ENCODE measurements around the gene DOCK8.

Gene DOCK8

DNA sequence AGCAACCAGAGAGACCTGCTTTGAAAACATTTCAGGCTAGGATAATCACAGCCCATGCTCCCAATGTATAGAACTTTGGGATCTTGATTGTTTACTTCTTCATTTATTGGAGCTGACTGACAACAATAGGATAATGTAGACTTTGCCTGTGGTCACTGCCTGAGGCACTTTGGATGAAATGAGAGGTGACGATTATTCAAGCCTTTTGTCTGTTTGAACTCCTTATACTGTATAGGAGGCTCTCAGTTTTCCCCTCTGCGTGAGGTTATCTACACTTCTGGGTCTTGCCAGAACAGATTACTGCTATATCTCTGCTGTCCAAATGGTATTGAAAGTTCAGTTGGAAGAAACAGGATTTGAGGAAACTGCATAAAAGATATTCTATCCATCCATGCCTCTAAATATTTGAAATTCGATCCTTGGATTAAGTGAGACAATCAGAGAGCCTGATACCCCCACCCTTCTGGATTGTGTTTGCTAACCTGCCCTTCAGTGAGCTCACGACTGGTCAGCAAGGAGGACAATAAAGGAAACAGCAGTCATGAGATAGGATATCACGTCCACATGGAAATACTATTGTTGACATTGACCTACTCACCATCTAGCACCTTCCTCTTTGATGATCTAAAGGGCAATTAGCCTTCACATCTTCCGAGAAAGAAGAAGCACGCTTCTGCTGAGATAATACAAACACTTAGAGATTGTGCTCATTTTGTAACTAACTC lies 98.1 kb downstream of the DOCK8 start:
- no peak for DNase-seq (ENCODE audit: low spot score)

DNA sequence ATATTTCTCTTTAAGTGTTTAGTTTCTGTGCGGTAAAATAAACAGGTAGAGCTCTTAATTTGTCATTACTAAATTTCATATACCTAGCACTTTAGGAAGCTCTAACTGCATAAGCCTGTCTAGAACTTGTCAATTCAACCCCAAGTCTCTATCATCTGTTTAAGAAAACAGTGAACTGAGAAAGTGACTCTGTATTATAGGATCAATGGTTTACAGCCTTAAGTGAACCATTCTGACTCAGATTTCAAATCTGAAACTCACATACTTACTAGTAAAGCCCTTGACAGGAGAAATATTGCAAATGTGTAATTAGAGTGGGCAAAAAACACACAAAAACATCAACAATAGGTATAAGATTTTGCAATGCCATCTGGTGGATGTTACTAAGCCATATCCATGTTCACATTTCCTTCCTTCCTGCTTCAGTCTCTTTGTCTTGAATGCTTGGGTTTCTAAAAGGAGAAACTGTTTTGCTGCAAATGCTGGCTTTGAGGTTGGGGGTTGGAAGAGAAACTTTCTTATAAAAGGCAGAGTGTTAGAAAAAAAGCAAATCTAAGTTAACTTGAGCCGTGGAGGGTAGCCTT lies 101.8 kb downstream of the DOCK8 start:
- no peak for DNase-seq (ENCODE audit: low spot score)

DNA sequence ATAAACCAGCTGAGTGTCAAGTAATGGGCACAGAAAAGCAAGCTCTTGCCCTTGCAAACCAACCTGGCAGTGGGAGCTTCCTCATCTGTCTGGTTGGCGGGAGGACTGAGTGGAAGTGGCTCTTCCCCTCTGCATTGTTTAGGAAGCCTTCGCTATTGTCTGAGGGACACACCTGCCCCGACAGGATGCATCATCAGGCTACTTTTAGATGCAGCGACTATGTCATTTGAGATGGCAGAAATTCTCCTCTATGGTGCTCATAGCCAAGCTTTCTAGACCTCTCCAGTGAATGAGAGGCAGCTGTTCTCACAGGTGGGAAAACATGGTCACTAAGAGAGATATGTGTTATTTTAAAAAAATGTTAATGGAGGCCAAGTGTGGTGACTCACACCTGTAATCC lies 104.0 kb downstream of the DOCK8 start:
- no peak for DNase-seq (ENCODE audit: low spot score)

DNA sequence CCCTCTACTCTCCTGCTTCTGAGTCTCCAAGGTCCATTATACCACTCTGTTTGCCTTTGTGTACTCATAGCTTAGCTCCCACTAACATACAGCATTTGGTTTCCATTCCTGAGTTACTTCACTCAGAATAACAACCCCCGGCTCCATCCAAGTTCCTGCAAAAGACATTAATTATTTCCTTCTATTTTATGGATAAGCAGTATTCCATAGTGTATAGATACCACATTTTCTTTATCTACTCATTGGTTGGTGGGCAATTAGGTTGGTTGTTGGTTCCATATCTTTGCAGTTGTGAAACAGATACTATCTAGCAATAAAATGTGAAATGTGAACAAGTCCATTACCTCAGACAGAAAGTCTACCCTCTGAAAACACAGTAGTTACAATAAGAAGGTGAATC lies 110.3 kb downstream of the DOCK8 start:
- no peak for DNase-seq (ENCODE audit: low spot score)

DNA sequence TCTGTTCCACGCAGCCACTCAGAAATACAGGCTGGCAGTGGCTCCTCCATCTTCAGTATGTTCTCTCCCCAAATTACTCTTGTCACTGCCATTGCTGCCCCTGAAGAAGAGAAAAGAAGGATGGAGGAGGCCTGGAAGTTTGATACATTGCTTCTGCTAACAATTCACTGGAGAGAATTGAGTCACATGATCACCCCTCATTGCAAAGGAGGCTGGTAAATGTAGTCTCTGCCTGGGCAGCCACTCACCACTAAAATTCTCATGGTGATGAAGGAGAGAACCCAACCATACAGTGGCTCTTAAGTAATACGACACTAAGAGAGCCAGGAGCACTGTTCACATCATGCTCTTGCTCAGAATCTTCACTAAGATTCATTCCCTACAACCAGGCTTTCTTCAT lies 112.0 kb downstream of the DOCK8 start:
- peak; percentile 33 for DNase-seq (ENCODE audit: low spot score)

DNA sequence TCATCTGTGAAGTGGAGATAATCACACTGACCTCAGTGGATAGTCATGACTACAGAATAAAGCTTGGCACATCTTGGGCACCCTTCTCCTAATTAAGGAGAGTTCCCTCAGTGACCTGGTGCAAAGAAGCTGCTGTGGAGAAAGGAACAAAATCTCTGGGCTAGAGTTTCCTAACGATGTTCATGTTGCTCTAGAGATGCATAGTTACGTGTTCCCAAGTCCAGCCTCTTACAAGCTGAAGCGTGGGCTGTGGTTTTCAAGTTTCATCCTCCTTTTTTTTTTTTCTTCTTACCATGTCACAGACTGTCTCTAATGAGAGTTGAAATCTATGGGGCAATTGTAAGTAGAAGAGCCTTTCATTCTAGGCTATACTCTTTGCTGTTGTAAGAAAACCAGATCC lies 113.8 kb downstream of the DOCK8 start:
- no peak for DNase-seq (ENCODE audit: low spot score)

DNA sequence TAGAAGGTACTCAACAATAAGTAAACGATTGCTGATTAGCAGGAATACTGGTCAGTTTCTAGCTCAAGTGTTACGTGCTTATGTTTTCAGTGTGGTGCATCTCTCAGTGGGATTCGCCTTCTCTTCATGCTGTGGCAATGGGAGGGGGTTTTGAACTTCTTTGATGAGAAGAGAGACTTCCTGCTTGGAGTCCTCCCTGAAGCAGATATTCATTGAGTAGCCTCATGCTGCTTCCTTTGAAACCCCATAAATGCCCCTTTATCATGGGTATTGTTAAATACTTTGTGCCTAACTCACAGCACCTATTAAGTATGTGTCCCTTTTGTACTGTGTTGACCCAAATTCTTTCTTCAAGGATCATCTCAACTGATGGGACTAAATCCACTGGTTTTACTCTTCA lies 116.5 kb downstream of the DOCK8 start:
- DNase-seq (ENCODE audit: low spot score) = no peak

DNA sequence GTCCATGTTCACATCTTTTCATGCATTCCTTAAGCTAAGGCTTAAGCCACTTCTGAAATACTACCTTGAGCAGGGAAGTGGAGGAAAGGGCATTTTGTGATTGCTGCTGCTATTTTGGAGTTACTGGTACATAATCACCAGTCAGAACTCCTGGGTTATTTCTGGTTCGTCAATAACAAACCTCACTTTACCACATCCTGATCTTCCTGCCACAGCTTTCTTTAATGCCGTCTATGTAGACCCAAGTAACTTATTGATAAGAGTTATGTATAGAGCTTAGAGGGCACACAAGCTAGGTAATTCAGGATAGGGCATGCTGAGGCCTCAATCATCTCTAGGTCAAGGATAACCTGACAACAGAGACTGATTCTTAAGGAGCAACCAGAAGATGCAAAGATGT lies 120.7 kb downstream of the DOCK8 start:
- DNase-seq (ENCODE audit: low spot score) = no peak

DNA sequence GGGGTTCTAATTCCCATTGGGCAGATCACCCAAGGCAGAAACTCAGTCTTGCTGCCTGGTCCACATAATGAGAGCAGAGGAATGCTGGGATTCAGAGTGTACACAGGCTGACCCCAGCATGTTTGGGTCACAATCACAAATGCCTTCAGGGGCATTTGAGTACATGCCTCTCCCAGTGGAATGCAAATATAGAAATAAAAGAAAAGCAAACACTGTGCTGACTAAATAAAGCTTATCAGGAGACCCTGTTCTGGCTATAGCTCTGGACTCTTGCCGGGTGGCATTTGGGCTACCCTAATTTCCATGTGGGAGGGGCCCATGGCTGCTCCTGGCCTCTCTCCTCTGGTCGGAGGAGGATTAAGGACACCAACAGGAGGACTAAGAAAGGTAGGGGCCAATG lies 121.4 kb downstream of the DOCK8 start:
- no peak for DNase-seq (ENCODE audit: low spot score)

DNA sequence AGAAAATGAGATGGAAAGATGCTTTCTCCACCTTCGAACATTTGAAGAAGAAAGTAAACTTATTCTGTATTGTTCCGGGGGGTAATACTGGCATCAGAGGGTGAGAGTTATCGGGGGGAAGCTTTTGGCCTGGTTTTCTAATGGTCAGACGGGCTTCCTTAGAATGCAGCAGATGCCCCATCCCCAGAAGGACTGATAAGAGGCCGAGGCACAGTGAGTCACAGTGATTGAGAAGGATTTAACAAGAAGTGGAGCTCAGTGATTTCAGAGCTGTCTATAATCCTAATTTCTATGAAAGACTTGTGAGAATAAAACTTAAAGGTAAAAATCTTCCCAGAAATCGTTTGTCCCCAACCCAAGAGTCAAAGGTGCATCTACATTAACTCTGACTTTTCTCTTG lies 123.9 kb downstream of the DOCK8 start:
- DNase-seq (ENCODE audit: low spot score) = no peak

DNA sequence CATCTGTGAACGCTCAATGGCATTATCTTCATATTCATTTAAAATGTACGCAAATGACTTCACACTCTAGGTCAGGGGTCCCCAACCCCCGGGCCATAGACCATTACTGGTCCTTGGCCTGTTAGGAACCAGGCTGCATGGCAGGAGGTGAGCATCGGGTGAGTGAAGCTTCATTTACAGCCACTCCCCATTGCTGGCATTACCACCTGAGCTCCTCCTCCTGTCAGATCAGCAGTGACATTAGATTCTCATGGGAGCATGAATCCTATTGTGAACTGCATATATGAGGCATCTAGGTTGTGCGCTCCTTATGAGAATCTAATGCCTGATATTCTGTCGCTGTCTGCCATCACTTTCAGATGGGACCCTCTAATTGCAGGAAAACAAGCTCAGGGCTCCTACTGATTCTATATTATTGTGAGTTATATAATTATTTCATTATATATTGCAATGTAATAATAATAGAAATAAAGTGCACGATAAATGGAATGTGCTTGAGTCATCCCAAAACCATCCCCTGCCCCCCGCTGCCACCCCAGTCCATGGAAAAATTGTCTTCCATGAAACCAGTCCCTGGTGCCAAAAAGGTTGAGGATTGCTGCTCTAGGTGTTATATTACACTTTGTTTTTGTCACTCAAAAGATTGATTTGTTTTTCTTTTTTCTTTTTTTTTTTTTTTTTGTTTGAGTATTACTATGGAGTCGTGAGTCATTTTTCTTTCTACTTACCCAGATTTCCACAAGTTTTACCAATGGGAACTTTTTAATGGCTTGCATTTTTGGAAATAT lies 127.2 kb downstream of the DOCK8 start:
- no peak for DNase-seq (ENCODE audit: low spot score)

DNA sequence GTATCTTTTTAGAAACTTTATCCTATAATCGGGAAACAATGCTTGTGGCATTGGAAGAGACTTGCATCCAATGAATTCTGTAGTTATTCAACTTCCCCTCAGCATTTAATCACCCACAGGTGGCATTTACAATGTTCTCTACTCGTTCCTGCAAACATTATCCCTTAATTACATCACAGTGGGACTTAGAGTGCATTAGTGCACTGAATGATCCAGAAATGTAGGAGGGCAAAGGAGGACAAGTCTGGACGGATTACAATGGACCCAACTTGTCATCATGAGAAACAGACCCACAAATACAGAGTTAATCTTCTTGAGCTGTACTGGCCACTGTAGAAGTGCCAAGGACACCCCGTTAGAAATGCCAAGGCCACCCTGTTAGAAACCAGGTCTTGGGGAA lies 129.1 kb downstream of the DOCK8 start:
- DNase-seq (ENCODE audit: low spot score) = no peak

DNA sequence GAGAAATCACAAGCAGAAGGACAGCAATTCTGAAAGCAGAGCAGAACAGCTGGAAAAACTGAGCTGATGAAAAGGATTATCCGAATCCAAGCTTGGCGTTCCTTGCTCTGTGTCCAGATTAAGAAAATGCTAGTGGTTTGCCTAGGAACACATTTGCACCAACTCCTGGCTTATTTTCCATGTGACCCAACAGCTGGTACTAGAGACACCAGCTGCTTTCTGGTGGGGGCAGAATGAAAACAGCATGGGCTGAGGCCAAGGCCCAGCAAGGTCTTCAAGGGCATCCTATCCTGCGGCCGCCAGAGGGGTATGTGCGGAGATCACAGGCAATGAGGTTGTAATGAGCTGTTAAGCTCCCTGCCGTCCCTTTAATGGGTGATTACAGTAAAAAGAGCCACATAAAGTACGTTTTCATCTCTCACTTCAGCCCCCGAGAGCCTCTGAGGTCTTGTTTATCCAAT lies 131.5 kb downstream of the DOCK8 start:
- no peak for DNase-seq (ENCODE audit: low spot score)

DNA sequence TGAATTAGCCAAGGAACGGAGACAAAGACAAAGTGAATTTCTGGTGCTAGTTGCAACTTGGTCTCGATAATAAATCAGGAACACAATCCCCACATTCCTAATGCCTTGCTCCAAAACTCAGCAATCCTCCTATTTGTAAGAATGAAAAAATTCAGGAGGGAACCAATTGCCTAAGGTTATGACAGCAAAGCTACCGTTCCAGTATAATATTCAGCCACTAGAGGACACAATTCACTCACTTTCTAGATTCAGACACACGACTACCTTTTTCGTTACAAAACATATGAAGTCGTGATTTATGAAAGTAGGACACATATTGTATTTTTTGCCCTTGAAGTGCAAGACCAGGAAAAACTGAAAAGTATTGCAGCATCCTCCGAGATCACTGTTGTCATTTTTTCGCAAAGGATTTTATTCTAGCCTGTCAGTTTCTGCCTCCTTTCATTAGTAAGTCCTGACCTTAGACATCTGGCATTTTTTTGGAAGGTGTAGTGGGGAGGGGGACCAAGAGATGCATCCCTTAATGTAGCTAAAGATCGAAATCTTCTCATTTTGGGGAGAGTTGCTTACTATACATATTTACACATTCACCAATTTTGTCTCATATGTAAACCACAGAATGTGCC lies 133.1 kb downstream of the DOCK8 start:
- peak; percentile 44 for DNase-seq (ENCODE audit: low spot score)

DNA sequence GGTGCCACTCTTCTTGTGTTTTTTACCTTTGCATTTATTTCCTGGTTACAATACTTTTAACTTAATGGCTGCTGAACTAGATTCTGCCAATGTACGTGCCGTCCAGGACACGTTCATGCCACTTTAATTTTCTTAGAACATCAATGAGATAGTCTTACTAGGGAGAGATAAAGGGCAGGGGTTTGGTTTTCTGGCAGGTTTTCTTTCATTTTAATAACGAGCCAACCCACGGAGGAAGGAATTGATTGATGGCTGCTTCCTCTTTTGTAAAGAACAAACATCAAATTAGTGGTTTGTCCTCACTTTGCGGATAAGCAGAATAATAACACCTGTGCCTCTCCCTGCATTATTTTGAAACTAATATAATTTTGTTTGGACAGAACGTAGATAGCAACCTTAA lies 135.7 kb downstream of the DOCK8 start:
- no peak for DNase-seq (ENCODE audit: low spot score)

DNA sequence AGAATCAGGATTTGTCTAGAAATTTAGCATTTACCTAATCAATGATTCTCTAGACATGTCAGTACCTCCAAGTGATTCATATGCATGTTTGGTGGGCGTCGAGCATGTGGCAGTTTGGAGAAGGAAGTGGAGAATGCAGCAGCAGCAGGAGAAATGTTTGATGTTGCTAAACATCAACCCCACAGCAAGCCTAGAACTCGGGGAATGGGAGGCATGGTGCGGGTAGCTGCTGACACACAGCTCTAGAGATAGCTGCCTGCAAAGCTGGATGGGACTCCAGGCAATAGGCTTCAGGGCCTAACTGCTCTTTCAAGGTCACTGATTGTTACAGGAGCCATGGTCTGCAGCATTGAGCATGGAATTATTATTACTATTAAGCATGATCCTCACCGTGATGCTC lies 137.3 kb downstream of the DOCK8 start:
- no peak for DNase-seq (ENCODE audit: low spot score)

DNA sequence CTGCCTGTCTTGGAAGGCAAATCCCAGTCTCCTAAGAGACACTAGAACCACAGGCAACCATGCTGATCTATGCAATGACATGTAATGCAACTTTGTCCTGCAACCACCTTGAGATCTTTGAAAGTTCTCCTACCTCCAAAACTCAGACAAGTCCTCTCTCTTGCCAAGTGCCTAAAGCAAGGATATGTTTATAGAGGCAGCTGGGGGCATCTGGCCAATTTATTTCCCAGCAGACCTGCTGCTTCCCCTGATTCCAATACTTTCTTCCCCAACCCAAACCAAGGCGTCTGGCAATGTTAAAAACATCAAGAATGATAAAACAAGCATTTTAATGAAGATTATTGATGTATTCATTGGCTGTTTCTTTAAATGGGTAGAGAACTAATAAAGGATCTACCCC lies 138.4 kb downstream of the DOCK8 start:
- DNase-seq (ENCODE audit: low spot score) = no peak

DNA sequence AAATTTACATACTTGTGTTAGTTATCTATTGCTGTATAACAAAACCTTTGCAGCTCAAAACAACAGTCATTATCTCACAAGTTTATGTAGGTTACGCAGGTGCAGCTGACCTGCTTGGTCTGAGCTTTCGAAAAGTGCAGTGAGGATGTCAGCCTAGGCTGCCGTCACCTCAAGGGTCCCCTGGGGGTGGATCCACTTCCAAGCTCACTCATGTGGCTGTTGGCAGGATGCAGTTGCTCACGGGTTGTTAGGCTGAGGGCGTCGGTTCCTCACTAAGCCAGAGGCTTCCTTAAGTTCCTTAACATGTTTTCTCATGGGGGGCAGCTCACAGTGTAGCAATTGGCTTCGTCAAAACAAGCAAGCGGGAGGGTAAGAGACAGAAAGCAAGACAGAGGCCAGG lies 139.8 kb downstream of the DOCK8 start:
- DNase-seq (ENCODE audit: low spot score) = no peak

DNA sequence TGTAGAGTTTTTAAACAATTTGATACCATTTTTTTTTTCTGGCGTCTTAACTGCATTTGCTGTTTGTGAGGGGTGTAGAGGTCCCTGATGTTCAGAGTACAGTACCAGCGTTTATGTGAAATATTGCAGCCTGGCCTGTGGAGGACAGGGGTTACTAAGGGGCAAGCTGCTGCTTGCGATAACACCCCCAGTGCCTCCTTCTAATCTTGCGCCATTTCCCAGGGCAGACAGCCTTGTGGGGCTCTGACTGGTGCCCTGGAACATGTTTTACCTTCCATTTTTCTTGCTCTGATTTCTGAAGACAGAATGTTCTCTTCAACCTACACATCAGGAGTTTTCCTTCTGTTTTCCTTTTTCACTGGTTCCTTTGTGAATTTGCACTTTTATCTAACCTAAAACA lies 142.9 kb downstream of the DOCK8 start:
- DNase-seq (ENCODE audit: low spot score) = no peak

DNA sequence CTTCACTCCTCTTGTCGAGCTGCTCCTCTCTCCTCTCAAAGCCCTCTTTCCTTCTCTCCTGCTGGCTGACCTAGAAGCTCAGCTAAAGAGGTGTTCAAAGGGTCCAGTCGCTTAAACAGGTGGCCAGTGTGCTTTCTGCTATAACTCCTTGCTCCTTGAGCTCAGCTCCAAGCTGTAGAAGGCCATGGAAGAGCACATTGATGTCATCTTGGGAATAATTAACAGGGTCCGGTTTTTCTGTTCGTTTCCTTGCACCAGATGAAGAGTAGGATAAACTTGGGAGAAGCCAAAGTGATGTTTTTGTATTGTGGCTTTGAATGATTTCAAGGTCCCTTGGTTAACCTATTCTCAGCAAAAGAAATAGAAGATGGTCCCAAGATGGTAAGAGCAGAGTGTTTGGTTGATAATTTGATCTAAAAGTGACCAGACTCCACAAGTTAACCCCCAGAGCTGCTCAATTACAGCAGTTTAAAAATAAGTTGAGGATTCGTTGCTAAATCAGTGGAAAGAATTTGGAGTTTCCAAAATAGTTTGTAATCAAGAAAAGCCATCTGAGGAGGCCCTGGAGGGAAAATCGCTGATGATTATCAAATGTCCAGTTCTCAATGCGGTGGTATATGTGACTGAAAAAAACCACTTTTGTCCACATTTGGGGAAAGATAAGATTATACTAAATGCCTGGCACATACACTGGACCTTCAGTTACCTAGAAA lies 148.1 kb downstream of the DOCK8 start:
- no peak for DNase-seq (ENCODE audit: low spot score)

DNA sequence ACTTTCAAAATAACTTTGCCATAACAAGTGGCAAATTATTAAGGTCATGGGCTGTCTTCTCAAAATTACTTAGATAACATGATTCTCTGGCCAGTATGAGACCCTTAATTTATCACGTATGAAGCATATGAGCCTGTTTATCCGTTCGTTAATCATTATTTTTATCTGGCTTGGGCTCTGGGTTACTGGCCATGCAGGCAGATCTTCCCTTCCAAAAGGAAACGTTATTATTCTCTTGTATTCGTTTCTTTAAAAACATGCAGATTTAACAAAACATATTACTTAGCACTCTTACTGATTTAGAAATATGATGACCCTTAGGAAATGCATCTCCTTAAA lies 148.6 kb downstream of the DOCK8 start:
- DNase-seq (ENCODE audit: low spot score) = no peak

DNA sequence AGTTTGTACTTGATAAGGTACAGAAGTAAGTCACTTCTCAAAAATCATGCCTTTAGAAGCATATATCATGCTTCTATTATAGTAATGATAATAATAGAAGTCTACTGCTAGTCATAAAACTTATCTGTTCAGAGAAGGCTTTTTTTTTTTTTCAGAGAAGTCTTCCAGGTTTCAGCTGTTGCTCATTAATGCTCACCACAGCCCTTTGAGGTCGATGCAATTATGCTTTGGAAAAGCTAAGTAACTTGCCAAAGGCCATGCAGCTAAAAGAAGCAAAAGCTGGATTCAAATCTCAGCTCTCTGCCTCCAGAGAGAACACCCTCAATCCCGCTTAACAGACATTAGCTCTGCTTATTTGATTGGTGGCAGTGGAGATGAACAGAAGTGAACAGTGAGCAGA lies 150.8 kb downstream of the DOCK8 start:
- DNase-seq (ENCODE audit: low spot score) = no peak

All from iPS-NIHi11 (cell line).